ENCODE data around the gene LCNL1. TPM values are rescaled to one million over a fixed set of nuclear protein-coding genes. Genes with fewer than 3 reads are reported as not detected.
A peak's percentile ranks its signal among the peaks of the same experiment; 100 is the strongest.

Gene LCNL1
- total RNA-seq, 1 donor from 2014 or later = not detected

GRCh38 chr9:136954270-136955083, 28.3 kb upstream of the LCNL1 start:
- Histone ChIP-seq H3K27me3 (no peaks in the 10 kb centered on the region), H3K79me2 (ENCODE audit: low read depth) (no peaks in the 10 kb centered on the region), H3K4me1 (peaks cover 17% of the 10 kb centered on the region), H3K4me2 (no peak overlapping the region), H3K36me3 (no peaks in the 10 kb centered on the region), H3K9ac (no peak overlapping the region), H3K27ac (no peak overlapping the region), H3K4me3 (no peak overlapping the region), H3K9me3 (ENCODE audit: low read depth) (no peaks in the 10 kb centered on the region), H4K20me1 (ENCODE audit: low read depth) (no peaks in the 10 kb centered on the region), H3F3A (ENCODE audit: low read depth) (peaks cover 6% of the 10 kb centered on the region), H2AFZ (replicated peaks) (no peak overlapping the region)
- peaks cover 6% of the 10 kb centered on the region for H3K27me3 Mint-ChIP-seq (ENCODE audit: insufficient read depth, low read depth)
- H3K9me3 Mint-ChIP-seq = no peaks in the 10 kb centered on the region
- H3K27ac Mint-ChIP-seq = peak overlapping the region; percentile 65
- no peak for DNase-seq (ENCODE audit: low spot score)
- no peak overlapping the region for H3K4me3 Mint-ChIP-seq
- peaks cover 2% of the 10 kb centered on the region for H3K4me1 Mint-ChIP-seq
- H3K36me3 Mint-ChIP-seq = peaks cover 3% of the 10 kb centered on the region
- TF ChIP-seq, protein P1, sequence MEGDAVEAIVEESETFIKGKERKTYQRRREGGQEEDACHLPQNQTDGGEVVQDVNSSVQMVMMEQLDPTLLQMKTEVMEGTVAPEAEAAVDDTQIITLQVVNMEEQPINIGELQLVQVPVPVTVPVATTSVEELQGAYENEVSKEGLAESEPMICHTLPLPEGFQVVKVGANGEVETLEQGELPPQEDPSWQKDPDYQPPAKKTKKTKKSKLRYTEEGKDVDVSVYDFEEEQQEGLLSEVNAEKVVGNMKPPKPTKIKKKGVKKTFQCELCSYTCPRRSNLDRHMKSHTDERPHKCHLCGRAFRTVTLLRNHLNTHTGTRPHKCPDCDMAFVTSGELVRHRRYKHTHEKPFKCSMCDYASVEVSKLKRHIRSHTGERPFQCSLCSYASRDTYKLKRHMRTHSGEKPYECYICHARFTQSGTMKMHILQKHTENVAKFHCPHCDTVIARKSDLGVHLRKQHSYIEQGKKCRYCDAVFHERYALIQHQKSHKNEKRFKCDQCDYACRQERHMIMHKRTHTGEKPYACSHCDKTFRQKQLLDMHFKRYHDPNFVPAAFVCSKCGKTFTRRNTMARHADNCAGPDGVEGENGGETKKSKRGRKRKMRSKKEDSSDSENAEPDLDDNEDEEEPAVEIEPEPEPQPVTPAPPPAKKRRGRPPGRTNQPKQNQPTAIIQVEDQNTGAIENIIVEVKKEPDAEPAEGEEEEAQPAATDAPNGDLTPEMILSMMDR (IDR thresholded peaks at IDR 0.05) = no peak
- TF ChIP-seq EZH2phosphoT487 (IDR thresholded peaks at IDR 0.05) (no peak), EZH2 (IDR thresholded peaks at IDR 0.05) (no peak)

DNA sequence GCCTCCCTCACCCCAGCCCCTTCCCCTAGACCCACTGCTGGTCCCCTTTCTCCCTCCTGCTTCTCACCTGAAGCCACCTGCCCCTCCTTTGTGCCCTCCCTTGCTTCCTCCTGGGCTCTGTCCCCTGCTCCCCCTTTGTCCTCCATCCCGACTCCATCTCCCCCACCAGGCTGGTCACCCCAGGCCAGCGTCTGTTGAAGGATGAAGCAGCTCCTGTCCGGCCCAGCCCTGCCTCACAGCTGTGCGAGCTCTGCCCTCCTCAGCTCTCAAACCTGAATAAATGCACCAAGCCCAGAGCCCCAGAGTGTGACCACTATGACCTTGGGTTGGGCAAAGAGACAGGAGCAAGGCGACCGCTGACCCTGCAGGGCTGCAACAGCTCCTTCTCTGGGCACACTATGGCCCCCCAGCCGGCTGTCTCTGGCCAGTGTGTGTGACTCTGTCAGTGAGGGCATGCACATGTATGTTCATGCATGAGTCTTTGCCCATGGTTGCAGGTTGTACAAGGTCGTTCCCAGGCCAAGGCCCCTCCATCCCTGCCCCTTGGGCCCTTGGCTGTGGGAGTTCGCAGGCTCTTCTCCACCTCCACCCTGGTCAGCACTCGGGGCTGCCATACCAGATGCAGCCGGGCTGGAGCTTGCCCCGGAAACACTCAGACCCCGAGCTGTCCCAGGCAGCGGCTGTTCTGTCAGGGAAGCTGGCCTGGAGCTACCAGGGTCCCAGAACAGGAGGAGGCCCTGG, 27.4 kb upstream of the LCNL1 start:
- H2AFZ ChIP-seq (replicated peaks) = no peak overlapping the region
- DNase-seq (ENCODE audit: low spot score) = no peak

DNA sequence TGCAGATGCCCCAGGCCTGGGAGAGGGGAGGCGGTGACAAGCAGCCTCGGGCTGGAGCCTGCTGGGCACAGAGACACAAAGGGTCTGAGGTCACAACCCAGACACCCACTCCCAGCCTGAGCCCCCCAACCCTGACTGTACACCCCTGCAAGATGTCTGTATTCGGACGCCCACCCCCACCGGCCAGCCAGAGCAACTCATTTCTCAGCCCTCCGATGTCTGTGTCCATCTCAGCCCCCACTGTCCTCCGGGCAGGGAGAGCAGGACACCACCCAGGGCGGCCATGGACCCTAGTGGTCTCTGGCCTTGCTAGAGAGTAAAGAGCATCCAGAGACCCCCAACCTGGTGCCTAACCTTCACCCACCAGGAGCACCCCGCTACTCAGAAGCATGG, 26.9 kb upstream of the LCNL1 start:
- TF ChIP-seq, protein P1 (IDR thresholded peaks at IDR 0.05) = no peak
- no peak for TF ChIP-seq EZH2 (IDR thresholded peaks at IDR 0.05)
- TF ChIP-seq EZH2phosphoT487 (IDR thresholded peaks at IDR 0.05) = no peak
- Histone ChIP-seq H3F3A (ENCODE audit: low read depth) (no peaks in the 10 kb centered on the region), H3K4me3 (no peak overlapping the region), H3K9me3 (ENCODE audit: low read depth) (no peaks in the 10 kb centered on the region), H3K4me1 (peaks cover 9% of the 10 kb centered on the region), H3K9ac (no peak overlapping the region), H3K79me2 (ENCODE audit: low read depth) (no peaks in the 10 kb centered on the region), H2AFZ (replicated peaks) (no peak overlapping the region), H3K27ac (no peak overlapping the region), H3K27me3 (no peaks in the 10 kb centered on the region), H4K20me1 (ENCODE audit: low read depth) (no peaks in the 10 kb centered on the region), H3K4me2 (no peak overlapping the region), H3K36me3 (no peaks in the 10 kb centered on the region)
- Mint-ChIP-seq H3K36me3 (peaks cover 3% of the 10 kb centered on the region), H3K4me3 (no peak overlapping the region), H3K4me1 (peaks cover 2% of the 10 kb centered on the region), H3K27me3 (ENCODE audit: insufficient read depth, low read depth) (peaks cover 8% of the 10 kb centered on the region), H3K9me3 (no peaks in the 10 kb centered on the region), H3K27ac (no peak overlapping the region)
- no peak for DNase-seq (ENCODE audit: low spot score)

More for the DNA sequence above, 27.4 kb upstream of the LCNL1 start:
- H3K9me3 ChIP-seq (ENCODE audit: low read depth) = no peaks in the 10 kb centered on the region
- H3K4me2 ChIP-seq = no peak overlapping the region
- no peaks in the 10 kb centered on the region for H4K20me1 ChIP-seq (ENCODE audit: low read depth)
- Mint-ChIP-seq H3K9me3 (no peaks in the 10 kb centered on the region), H3K36me3 (peaks cover 3% of the 10 kb centered on the region), H3K4me3 (no peak overlapping the region), H3K4me1 (peaks cover 3% of the 10 kb centered on the region), H3K27ac (no peak overlapping the region), H3K27me3 (ENCODE audit: insufficient read depth, low read depth) (peaks cover 8% of the 10 kb centered on the region)
- no peak overlapping the region for H3K9ac ChIP-seq
- peaks cover 4% of the 10 kb centered on the region for H3F3A ChIP-seq (ENCODE audit: low read depth)
- no peak overlapping the region for H3K27ac ChIP-seq
- peaks cover 15% of the 10 kb centered on the region for H3K4me1 ChIP-seq
- TF ChIP-seq, protein P1 (IDR thresholded peaks at IDR 0.05) = no peak
- TF ChIP-seq EZH2 (IDR thresholded peaks at IDR 0.05) (no peak), EZH2phosphoT487 (IDR thresholded peaks at IDR 0.05) (no peak)
- H3K27me3 ChIP-seq = no peaks in the 10 kb centered on the region
- no peaks in the 10 kb centered on the region for H3K79me2 ChIP-seq (ENCODE audit: low read depth)
- no peaks in the 10 kb centered on the region for H3K36me3 ChIP-seq
- H3K4me3 ChIP-seq = no peak overlapping the region
